GM19239 (cell line): ENCODE data around the gene ITGB5.

ENCODE experiments used
- DNase-seq: peaks from one replicate; pipeline ENCODE4 v3.0.0; 2011; ENCODE audit warnings: low spot score; ENCODE audit not compliant: insufficient read length
- FAIRE-seq: peaks from 2 replicates; lab custom pipeline; 2011; peaks lifted over from hg19 to GRCh38; lab: Jason Lieb, UNC

Gene ITGB5

DNA sequence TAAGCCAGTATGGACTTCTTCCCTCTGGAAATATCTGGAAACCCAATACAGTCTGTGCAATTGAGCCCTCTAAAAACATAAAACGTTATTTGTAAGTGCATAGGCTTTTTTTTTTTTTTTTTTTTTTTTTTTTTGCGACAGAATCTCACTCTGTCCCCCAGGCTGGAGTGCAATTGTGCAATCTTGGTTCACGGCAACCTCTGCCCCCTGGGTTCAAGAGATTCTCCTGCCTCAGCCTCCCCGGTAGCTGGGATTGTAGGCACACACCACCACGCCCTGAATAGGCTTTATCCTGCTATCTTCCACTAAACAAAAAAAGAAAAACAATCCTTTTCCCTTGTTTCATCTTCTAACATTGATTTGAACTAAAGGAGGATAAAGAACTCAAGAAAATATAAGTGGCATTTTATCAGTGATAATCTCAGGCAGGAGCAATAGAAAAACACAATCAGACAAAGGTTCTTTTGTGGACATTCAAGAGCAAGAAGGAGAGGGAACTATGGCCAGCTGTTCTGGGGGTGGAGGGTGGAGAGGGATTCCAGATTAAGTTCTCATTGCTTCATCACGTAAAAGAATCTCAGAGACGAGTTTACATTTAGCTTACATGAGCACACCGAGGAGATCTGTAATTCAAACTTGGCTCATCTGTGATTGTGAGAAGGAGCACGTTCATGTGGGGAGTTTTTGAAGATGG is 68.6 kb downstream of the ITGB5 start:
- DNase-seq, result no peak
- no peak for FAIRE-seq

DNA sequence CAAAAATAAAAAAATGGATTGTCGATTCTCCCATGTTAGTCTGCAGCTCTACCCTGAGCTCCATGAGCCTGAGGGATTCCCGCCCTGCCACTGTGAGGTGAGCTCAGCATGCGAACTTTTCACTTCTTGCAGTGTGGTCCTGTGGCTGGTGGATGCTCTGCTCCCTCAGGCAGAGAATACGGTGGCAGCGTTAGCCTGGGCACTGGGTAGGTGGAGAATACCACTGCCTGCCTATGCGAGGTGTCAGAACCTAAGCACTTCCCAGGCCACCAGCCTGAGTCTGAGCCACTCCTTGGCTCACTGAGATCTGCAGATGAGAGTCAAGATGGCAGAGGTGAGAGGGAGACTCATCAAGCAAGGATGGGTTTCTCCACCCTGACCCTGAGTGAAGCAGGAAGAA is 70.1 kb downstream of the ITGB5 start:
- DNase-seq, result no peak
- FAIRE-seq, result no peak

DNA sequence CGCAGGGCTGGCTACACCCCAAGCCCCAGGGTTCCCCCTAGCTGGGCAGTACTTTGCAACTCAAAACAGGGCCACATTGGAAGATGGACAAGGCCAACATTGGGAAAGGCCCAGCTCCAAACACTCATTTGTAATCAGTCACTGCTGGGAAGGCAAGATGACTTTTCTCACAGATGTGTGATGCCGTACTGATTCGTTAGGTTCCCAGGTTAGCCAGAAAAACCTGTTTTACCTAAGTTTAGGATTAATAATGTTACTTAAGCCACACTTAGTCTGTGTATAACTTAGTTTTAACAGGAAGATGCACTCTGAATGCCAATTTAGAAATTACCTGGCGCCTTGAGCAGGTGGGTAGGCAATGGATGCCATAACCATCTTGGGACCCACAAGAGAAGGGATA is 71.0 kb downstream of the ITGB5 start:
- DNase-seq, result no peak
- no peak for FAIRE-seq

DNA sequence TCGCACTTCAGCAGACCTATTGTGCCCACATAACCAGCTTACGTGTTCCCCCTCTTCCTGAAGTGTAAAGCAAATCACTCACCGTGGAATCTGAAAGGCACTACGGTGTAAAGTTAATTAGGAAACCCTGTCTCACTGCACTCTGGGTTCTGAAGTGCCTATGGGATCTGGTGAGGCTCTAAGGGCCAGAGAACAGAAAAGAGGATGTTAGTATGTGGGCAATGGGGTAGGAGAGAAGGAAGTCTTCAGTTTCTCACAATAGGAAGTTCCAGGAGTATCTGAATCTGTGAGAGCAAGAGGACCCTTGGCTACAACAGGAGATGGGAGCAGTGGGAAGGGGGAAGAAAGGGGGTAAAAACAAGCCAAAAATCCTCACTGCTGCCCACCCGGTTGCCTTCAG is 71.4 kb downstream of the ITGB5 start:
- DNase-seq, result no peak
- FAIRE-seq, result no peak

DNA sequence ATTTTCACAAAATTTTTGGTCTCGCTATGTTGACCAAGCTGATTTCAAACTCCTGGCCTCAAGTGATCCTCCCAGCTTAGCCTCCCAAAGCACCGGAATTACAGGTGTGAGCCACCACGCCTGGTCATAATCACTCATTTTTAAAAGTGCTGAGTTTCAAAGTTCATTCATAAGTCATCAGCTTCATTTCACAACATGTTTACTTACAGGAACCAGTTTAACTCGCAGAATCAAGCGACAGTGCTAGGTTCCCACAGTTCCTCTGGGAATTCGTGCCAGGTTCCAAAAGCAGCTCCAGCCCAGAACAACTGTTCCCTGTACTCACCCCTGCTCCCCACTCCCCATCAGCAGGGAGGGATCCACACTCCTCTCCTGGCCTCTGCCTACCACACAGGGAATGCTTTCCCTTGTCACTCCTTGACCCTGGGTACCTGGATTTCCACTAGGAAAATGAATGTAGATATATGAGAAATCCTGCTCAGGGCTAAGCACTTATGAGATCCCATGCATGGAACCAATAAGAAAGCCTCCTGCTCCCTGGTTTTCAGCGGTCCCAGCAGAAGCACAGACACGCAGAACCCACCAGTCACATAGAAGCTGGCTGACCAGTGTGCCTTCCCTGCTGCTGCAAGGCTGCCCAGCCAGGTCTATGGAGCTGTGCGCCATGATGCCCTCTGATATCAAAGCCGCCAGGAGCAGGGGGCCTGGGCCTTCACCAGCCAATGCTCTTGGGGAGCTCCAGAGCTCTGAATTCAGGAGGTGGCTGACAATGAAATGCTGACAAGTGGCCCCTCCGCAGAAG is 72.3 kb downstream of the ITGB5 start:
- FAIRE-seq (no peak), DNase-seq (no peak)

DNA sequence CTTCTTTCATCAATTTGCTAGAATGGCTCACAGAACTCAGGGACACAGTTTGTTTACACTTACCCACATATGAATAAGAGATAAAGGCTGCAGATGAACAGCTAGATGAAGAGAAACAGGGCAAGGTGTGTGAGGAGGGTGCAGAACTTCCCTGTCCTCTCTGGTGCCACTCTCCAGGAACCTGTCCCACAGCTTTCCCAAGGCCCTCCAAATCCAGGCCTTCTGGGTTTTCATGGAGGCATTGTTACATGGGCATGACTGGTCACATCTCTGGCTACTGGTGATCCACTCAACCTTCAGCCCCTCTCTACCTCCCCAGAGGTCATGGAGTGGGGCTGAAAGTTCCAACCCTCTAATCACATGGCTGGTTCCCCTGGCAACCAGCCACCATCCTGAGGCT is 73.6 kb downstream of the ITGB5 start:
- DNase-seq, result no peak
- no peak for FAIRE-seq

DNA sequence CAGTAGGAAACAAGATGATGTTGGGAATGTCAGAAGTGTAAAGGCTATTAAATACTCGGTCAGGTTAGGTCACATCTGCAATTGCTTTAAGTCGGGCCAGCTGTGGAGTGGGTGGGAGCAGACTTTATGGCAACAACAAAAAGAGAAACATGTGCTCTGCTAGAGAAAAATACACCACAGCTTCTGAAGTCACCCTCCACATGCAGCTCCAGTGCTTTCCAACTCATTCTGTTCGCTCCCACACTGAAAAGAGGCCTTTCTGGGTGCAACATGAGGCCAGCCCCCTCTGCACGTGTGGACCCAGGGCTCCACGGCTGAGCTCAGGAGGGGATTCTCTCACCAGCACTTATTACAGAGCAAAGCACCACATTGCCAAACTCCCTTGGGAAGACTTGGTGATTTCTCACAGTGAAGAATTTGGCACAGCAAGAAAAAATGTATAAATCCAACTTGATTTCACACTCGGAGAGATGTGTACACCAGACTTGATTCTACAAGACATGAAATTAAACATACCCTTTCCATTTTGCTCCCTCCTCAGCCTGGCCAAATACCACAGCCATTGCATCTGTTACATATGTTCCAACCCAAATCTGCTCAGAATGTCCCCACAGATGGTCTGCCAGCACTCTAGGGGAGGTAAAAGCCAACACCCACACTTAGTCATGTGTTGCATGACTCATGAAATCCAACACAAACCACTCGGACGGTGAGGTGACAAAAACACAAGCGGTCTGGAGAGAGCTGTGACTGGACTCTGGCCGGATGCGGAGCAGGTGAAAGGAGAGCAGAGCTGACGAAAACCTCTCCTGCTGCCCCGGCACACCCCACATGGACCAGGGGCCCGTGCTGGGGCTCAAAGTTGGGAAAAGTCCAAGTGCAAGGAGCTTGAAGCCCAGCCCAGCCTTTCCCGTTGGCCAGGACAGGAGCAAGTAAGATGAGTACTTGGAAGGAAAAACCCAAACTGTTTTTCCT is 74.6 kb downstream of the ITGB5 start:
- FAIRE-seq, result no peak
- DNase-seq, result no peak

DNA sequence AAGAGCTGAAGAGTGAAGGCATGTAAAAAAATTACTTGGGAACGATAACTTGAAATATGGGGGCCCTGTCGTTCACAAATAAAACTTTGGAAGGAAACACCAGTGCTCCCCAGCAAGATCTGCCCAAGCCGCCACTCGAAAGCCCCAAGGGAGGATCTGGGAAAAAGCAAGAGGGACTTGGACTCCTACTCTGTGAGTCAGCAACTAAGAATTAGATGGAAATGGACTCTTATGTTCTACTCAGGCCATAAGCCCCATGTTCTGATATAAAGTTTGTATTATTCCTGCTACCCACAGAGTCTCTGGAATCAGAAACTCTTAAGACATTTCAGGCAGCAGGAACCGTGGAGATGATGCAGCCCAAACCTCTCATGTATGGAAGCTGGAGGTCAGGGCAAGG is 75.7 kb downstream of the ITGB5 start:
- no peak for FAIRE-seq
- DNase-seq, result no peak

DNA sequence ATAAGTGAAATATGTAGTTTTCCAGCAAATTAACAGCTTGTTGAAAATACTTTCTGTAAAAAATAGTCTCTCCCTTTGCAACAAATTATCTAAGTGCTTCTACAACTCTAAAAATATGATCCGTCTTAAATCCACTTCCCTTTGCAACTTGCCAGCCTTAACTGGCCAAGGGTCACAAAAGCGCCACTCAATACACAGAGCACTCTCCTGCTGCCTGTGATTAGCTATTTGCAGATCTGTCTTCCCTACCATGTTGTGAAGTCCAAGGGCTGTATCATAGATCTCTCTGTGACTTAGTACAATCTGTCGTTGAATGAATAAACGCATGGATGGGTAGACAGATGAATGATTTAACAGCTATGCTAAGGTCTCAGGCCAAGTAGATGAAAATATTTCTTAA is 76.2 kb downstream of the ITGB5 start:
- FAIRE-seq (no peak), DNase-seq (no peak)

DNA sequence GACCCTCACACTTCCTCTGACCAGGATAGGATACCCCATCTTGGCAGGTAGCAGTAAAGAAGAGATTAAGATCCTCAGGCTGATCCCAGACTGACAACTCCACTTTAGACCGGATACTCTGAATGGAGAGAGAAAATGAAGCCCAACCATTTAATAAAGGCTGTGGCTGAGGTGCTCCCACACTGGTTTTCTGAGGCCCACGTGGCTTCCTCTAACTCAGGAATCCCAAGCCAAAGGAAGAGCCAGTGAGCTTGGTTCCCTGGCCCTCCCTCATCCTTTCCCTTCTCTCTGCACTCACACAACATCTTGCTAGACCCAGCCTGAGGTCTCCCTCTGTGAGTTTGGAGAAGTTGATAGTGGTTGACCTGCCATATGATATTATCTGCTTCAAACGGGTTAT is 78.1 kb downstream of the ITGB5 start:
- no peak for DNase-seq
- FAIRE-seq, result no peak

DNA sequence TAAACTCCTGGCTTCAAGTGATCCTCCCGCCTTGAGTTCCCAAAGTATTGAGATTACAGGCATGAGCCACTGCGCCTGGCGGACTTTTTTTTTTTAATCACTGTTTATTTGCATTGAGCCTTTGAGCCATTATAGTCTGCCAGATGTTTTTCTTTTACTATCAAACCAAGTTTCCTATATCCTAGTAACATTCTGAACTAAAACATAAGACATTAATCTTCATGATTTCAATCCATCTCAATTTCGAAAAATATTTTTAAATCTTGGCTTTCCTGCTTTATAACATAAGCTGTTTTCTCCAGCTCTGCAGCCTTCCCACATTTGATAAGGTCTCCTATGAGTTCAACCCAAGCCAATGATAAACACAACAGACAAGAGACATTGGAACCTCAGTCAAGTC is 81.5 kb downstream of the ITGB5 start:
- DNase-seq (no peak), FAIRE-seq (no peak)

DNA sequence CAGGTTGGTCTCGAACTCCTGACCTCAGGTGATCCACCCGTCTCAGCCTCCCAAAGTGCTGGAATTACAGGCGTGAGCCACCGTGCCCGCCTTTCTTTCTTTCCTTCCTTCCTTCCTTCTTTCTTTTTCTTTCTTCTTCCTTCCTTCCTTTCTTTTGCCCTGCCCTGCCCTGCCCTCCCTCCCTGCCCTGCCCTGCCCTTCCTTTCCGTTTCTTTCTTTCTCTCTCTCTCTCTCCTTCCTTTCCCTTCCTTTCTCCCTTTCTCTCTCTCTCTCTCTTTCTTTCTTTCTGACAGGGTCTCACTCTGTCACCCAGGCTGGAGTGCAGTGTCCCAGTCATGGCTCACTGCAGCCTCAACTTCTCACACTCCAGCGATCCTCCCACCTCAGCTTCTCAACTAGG is 82.3 kb downstream of the ITGB5 start:
- DNase-seq (no peak), FAIRE-seq (no peak)

DNA sequence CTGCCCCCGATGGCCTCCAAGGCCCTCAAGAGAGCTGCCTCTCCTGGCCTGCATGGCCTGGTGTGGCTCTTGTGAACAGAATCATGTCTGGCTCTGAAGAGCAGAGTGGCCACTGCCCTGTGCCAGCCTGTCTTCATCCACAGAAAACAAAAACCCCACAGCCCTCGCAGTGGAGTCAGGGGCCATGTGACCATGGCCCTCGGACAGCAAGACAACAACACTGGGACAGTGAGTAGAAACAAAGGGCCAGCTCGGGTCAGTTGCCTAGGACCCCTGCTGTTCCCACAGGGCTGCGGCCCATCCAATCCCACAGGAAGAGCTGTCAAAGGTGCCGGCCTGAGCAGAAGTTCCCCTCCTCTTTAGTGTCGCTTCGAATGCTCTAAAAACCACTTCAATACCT is 84.5 kb downstream of the ITGB5 start:
- DNase-seq, result no peak
- FAIRE-seq, result no peak

DNA sequence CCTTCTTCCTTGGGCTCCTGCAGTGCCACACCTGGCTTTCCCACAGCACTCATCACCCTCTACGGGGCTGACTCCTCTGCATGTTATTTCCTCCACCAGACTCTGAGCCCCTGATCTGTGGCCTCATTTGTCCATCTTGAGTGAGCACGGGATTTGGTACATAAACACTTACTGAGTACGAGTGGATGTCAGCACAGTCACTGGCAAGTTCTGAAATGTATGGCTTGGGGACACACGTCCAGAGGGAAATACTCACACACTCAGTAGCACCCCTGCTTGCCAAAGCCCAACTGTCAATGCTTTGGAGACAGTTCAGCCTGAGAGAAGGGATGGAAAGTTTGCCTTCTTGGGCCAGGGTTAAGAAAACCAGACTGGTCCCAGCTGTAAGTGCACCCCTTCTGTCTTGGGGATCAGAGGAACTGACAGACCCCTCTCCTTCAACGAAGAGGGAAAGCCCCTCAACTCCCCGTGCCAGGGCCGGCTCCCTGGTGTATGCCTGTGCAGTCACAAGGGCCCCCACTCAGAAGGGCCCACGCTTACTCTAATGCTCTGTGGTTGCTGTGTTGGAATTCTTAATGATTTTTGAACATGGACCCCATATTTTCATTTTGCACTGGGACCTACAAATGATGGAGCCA is 85.0 kb downstream of the ITGB5 start:
- no peak for FAIRE-seq
- DNase-seq, result no peak

DNA sequence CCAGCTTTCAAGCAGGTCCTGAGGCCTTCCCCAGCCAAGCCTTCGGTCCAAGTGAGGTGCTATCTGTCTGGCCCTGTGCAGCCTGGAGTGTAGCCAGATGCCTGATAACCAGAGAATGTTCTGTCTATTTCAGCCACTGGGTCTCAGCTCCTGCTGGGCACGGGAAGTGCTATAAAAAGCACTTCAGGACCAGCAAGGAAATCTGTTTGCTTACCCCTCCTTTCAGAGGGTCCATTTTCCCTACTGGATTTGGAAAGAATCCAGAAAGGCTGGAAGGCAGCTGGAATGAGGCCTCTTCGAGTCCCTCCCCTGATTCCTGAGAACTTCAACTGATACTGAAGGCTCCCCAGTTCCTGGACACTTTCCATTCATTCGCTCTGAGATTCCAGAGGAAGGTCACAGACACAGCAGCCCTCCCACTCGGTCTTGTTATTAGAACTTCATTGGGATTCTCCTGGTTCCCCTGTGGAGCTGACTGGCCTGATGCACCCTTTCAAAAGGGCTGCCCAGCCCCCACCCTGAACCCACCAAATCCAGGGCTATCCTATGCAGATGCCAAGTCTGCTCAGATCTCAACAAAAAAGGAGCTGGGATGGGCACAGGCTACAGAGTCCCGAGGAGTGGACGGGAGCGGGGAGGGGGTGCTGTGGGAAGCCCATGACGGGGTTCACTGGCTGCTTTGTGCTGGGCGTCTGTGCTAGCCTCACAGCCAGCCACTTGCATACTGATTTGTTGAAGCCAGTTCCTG is 86.5 kb downstream of the ITGB5 start:
- no peak for FAIRE-seq
- no peak for DNase-seq

DNA sequence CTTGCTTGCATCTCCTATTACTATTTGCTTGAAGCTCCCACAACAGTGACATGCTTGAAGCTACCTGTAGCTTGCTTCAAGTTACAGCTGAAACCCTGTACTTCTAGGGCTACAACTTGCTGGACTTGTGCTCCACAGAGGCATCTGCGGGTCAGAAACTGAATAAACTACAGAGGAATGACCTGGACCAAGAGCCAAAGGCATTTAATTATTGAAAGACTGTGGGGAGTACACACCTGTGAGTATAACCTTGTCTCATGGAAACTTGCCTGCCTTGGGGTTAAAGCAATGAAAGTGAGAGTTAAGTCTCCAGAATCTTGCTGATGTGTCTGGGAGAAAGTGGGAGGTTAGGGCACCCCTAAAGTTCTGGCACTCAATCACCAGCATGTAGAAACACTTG is 87.1 kb downstream of the ITGB5 start:
- DNase-seq (no peak), FAIRE-seq (no peak)

DNA sequence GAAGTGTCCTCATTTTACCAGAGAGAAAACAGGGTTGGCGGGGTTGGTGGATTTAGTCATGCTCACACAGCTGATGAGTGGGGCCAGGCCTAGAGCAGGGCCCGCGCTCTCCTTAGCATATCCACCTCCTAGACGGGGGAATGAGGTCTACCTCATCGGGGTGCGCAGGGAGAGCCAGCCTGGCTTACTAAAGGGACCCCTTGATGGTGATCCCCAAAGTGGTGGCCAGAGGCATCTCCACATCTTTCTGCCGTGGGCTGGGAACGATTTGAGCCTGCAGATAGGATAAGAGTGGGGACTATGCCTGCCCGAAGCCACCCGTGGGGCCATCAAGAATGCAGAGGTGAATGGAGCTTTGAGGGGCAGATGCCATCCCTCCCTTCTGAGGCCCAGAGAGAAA is 87.5 kb downstream of the ITGB5 start:
- FAIRE-seq (no peak), DNase-seq (no peak)

DNA sequence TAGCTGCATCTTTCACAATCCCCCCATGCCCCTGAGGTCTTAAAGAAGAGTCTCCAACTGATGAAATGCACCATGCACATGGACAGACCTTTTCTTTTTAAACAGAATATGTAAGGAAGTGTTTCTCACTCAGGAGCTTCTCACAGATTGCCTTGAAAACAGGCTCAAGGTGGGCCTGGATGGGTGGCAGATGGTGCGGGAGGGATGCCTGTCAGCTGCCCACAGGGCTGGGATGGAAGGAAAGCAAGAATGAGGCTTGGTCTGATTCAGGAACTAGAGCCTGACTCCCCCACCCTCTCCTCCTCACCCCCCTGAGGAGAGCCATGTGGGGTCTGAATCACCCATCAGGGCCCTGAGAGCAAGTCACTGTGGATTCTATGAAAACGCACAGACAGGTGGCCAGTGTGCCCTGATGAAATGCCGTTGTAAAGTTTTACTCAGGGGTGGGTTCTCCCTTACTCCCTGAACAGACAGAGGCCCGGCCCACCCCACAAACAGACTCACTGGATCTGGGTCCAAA is 89.7 kb downstream of the ITGB5 start:
- FAIRE-seq (no peak), DNase-seq (no peak)

DNA sequence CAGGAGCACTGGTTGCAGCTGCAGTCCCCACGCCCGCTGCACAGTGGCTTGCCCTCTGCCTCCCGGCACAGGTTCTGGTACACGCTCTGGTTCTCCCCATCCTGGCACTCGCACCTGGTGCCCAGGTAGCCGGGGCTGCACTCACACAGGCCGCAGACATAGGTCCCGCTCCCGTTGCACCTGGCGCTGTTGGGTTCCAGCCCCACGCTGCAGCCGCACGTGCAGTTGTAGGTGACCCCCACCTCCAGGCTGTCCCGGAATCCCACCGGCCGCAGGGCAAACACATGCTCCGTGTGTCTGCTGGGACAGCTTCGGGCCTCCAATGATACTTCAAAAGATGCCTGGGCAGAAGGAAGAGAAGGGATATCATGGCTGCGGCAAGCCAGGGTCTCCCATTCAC is 90.7 kb downstream of the ITGB5 start:
- DNase-seq (no peak), FAIRE-seq (no peak)
